A673 (cell line): ENCODE results near the gene PGK1. TPM values are rescaled to one million over a fixed set of nuclear protein-coding genes. Genes with fewer than 3 reads are reported as not detected.
"Not testable (repeated sequence)": the region's sequence is repeated elsewhere in the genome, so short reads cannot be mapped to it uniquely, and the experiment has no call there.

Source experiments
- BruUV-seq: library from RNA; stranded (reverse); fragments of 400-500 nt; replicated peaks from 2 replicates; lab custom pipeline; 2021; lab: Mats Ljungman, UMichigan
- CTCF ChIA-PET: fragments of 300-600 bp; sonication (Branson Sonifier 250); formaldehyde crosslinking; loops from one replicate; lab custom pipeline; 2022; ENCODE audit warnings: antibody characterized with exemption; lab: Charles Lee
- POLR2A ChIA-PET: fragments of 300-600 bp; sonication (Branson Sonifier 250); formaldehyde crosslinking; loops from one replicate; lab custom pipeline; 2022; ENCODE audit warnings: antibody characterized with exemption; ENCODE audit not compliant: low non-redundant PET; lab: Charles Lee
- DNase-seq: peaks from one replicate; pipeline ENCODE4 v3.0.0-alpha.2; 2015; ENCODE audit warnings: low spot score
- H3K27ac ChIP-seq: fragments of 200-600 bp; sonication (generic); 2 replicates; pipeline ENCODE4 v1.5.1; 2016; ENCODE audit warnings: mixed run types, low read depth, mild to moderate bottlenecking, mixed read lengths, antibody characterized with exemption, low read length; ENCODE audit not compliant: poor library complexity, severe bottlenecking
- H3K27me3 ChIP-seq: fragments of 200-600 bp; sonication (generic); replicated peaks from 2 replicates; pipeline ENCODE4 v1.6.1; 2017; ENCODE audit warnings: mixed run types, low read depth, mild to moderate bottlenecking, mixed read lengths, antibody characterized with exemption, low read length; ENCODE audit not compliant: insufficient read depth, poor library complexity
- H3K36me3 ChIP-seq: fragments of 200-600 bp; sonication (generic); 2 replicates; pipeline ENCODE4 v1.6.1; 2016; ENCODE audit warnings: mixed run types, mild to moderate bottlenecking, mixed read lengths, antibody characterized with exemption, low read length; ENCODE audit not compliant: insufficient read depth, poor library complexity, severe bottlenecking
- H3K4me1 ChIP-seq: fragments of 200-600 bp; sonication (generic); 2 replicates; pipeline ENCODE4 v1.6.1; 2017; ENCODE audit warnings: mixed run types, mild to moderate bottlenecking, mixed read lengths, antibody characterized with exemption, low read length; ENCODE audit not compliant: insufficient read depth, poor library complexity, severe bottlenecking
- H3K4me3 ChIP-seq: fragments of 200-600 bp; sonication (generic); 2 replicates; pipeline ENCODE4 v1.5.1; 2016; ENCODE audit warnings: low read depth, mixed run types, mild to moderate bottlenecking, mixed read lengths, low read length; ENCODE audit not compliant: poor library complexity, severe bottlenecking
- H3K9me3 ChIP-seq: fragments of 200-600 bp; sonication (generic); 2 replicates; pipeline ENCODE4 v1.6.1; 2016; ENCODE audit warnings: mixed run types, low read depth, mild to moderate bottlenecking, mixed read lengths, antibody characterized with exemption, low read length; ENCODE audit not compliant: poor library complexity, severe bottlenecking
- CTCF ChIP-seq: fragments of 300-800, 200-600 bp; sonication (generic); conservative IDR thresholded peaks from 2 replicates; pipeline ENCODE4 v1.5.1; 2017; ENCODE audit warnings: low read depth, mild to moderate bottlenecking, antibody characterized with exemption, low read length, moderate library complexity, mixed read lengths
- EZH2 ChIP-seq: fragments of 200-600 bp; sonication (generic); IDR thresholded peaks from 2 replicates; pipeline ENCODE4 v1.6.1; 2017; ENCODE audit warnings: borderline replicate concordance, low read depth, mild to moderate bottlenecking, mixed read lengths, antibody characterized with exemption, low read length; ENCODE audit not compliant: poor library complexity, severe bottlenecking
- intact Hi-C: fragments of 100-400 bp; cut with micrococcal nuclease; formaldehyde crosslinking; loops from one replicate; pipeline ENCODE4 v1.10.0; 2022; ENCODE audit not compliant: unreplicated experiment
- total RNA-seq: library from RNA; stranded (reverse); gene quantifications from 2 replicates; pipeline ENCODE4 v1.2.3, GENCODE V29; 2021

PGK1 gene
- total RNA-seq, 1 experiment from 2014 or later, result 438 TPM

DNA sequence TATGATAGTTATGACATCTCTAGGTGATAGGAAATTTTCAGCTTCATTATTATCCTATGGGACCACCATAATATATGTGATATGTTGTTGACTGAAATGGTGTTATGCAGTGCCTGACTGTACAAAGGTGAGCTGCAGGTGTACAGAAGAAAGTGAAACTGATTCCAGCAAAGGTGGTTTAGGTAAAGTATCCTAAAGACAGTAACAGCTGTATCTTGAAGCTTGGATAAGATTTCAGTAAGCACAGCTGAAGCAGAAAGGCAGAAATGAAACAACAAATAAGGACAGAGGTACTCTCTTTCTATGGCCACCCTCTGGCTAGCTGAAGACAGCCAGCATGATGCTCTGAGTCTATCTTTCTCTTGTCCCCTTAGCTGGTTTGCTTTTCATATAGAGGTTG, 30.0 kb upstream of the PGK1 start:
- TF ChIP-seq CTCF, result no peak
- no peak for TF ChIP-seq EZH2
- BruUV-seq, result no TSS peak
- CTCF ChIA-PET, result no interaction called here
- Histone ChIP-seq H3K4me1 (no peaks in the 10 kb centered on the region), H3K27ac (no peak overlapping the region), H3K27me3 (no peaks in the 10 kb centered on the region), H3K4me3 (no peak overlapping the region), H3K9me3 (no peaks in the 10 kb centered on the region), H3K36me3 (no peaks in the 10 kb centered on the region)
- POLR2A ChIA-PET, result no interaction called here
- no peak for DNase-seq
- intact Hi-C loops, result no loop called here

GRCh38 chrX:78075787-78076389, 28.2 kb upstream of the PGK1 start:
- ChIA-PET POLR2A (no interaction called here), CTCF (no interaction called here)
- no TSS peak for BruUV-seq

GRCh38 chrX:78081413-78081812, 22.6 kb upstream of the PGK1 start:
- not testable (repeated sequence) for DNase-seq

More at GRCh38 chrX:78075787-78076389, 28.2 kb upstream of the PGK1 start:
- TF ChIP-seq CTCF (no peak), EZH2 (no peak)
- Histone ChIP-seq H3K36me3 (no peaks in the 10 kb centered on the region), H3K27ac (no peak overlapping the region), H3K4me1 (no peaks in the 10 kb centered on the region), H3K9me3 (no peaks in the 10 kb centered on the region), H3K27me3 (no peaks in the 10 kb centered on the region), H3K4me3 (no peak overlapping the region)
- intact Hi-C loops, result no loop called here
- no peak for DNase-seq

GRCh38 chrX:78092296-78092695, 11.8 kb upstream of the PGK1 start:
- BruUV-seq, result no TSS peak
- H3K9me3 ChIP-seq, result no peaks in the 10 kb centered on the region
- ChIA-PET CTCF (no interaction called here), POLR2A (no interaction called here)
- DNase-seq, result peak; percentile 18
- no peaks in the 10 kb centered on the region for H3K36me3 ChIP-seq
- no peaks in the 10 kb centered on the region for H3K4me1 ChIP-seq
- TF ChIP-seq CTCF (peak; percentile 44), EZH2 (no peak)
- H3K4me3 ChIP-seq, result no peak overlapping the region
- no peak overlapping the region for H3K27ac ChIP-seq
- no peaks in the 10 kb centered on the region for H3K27me3 ChIP-seq
- intact Hi-C loops, result no loop called here

More at GRCh38 chrX:78081413-78081812, 22.6 kb upstream of the PGK1 start:
- H3K4me3 ChIP-seq, intact Hi-C loops, POLR2A ChIA-PET, H3K4me1 ChIP-seq, H3K9me3 ChIP-seq, BruUV-seq, H3K27me3 ChIP-seq, H3K27ac ChIP-seq, H3K36me3 ChIP-seq, CTCF ChIA-PET: not testable (repeated sequence)
